Thyroid gland (tissue), 4 donors: ENCODE results near the gene HELZ. TPM values are rescaled to one million over a fixed set of nuclear protein-coding genes. Genes with fewer than 3 reads are reported as not detected.
"Not testable (repeated sequence)": the region's sequence is repeated elsewhere in the genome, so short reads cannot be mapped to it uniquely, and the experiment has no call there.

Source experiments
- DNase-seq, 2 donors: peaks; one replicate each; pipeline ENCODE4 v3.0.0-alpha.2; 2019
- H3K27ac ChIP-seq, 3 donors: fragments of 200-600 bp; sonication (generic); 1 replicate in 2 of 3; 2 replicates in 1 of 3; pipeline ENCODE4 v1.5.1; 2016 to 2019; ENCODE audit warnings: mild to moderate bottlenecking in 1 of 3, moderate library complexity in 1 of 3
- H3K27me3 ChIP-seq: fragments of 200-600 bp; sonication (generic); one replicate; pipeline ENCODE4 v1.5.1; 2019
- H3K36me3 ChIP-seq, 2 donors: fragments of 200-600 bp; sonication (generic); one replicate each; pipeline ENCODE4 v1.5.1; 2016 to 2019
- H3K4me1 ChIP-seq, 2 donors: fragments of 200-600 bp; sonication (generic); one replicate each; pipeline ENCODE4 v1.5.1; 2017 to 2019
- H3K4me3 ChIP-seq, 3 donors: fragments of 200-600 bp; sonication (generic); replicated peaks in 1 of 3; 1 replicate in 2 of 3; 2 replicates in 1 of 3; pipeline ENCODE4 v1.5.1; 2016; ENCODE audit warnings: mild to moderate bottlenecking in 1 of 3
- H3K9me3 ChIP-seq: fragments of 200-600 bp; sonication (generic); one replicate; pipeline ENCODE4 v1.5.1; 2017
- CTCF ChIP-seq, 6 experiments: fragments of 200-600 bp in 3 of 6; fragments of 450-650 bp in 3 of 6; sonication (generic) in 3 of 6; IDR thresholded peaks; one replicate each; pipeline ENCODE4 v1.5.1; 2016 to 2019; ENCODE audit warnings: antibody characterized with exemption in 6 of 6, mild to moderate bottlenecking in 2 of 6, inconsistent platforms in 1 of 6, moderate library complexity in 1 of 6
- POLR2A ChIP-seq, 2 donors: fragments of 450-650 bp; IDR thresholded peaks; one replicate each; pipeline ENCODE4 v1.6.1; 2017; ENCODE audit warnings: antibody characterized with exemption in 2 of 2, mild to moderate bottlenecking in 2 of 2, moderate library complexity in 1 of 2
- whole genome bisulfite sequencing, 2 donors: methylation state at CpG; one replicate each; pipeline ENCODE4 v1.1.5; 2017; 5-methylcytosine and 5-hydroxymethylcytosine counted together
- intact Hi-C: fragments of 100-400 bp; cut with DNase I; formaldehyde crosslinking; loops from one replicate; pipeline ENCODE4 v1.15.1; 2023
- total RNA-seq, 4 donors: library from RNA; depleted of rRNA; stranded (reverse); fragments of >200 nt; gene quantifications; one replicate each; pipeline ENCODE4 v1.2.3, GENCODE V29; 2016

HELZ gene
- total RNA-seq, 4 donors from 2014 or later = 63.4 to 134 (median 88.2) TPM

- Histone ChIP-seq H3K27ac (no peak overlapping the region), H3K36me3 (no peaks in the 10 kb centered on the region), H3K27me3 (no peaks in the 10 kb centered on the region), H3K4me3 (no peak overlapping the region), H3K9me3 (no peaks in the 10 kb centered on the region), H3K4me1 (peaks cover 5 to 7% of the 10 kb centered on the region in 2 donors)
- intact Hi-C loops = no loop called here
- no peak for DNase-seq
- 97 to 98% methylated on average over 1 of the region's 1 CpG for WGBS, 2 donors
- TF ChIP-seq CTCF (IDR thresholded peaks at IDR 0.05) (no peak), POLR2A (IDR thresholded peaks at IDR 0.05) (no peak)
These were observed 147.0 kb downstream of the HELZ start for GRCh38 chr17:67098006-67098405.

- Histone ChIP-seq H3K4me3 (no peak overlapping the region), H3K9me3 (no peaks in the 10 kb centered on the region), H3K4me1 (peaks cover 0 to under 1% of the 10 kb centered on the region in 2 donors), H3K36me3 (no peaks in the 10 kb centered on the region), H3K27me3 (no peaks in the 10 kb centered on the region), H3K27ac (no peak overlapping the region)
- intact Hi-C loops = no loop called here
- DNase-seq = no peak
- WGBS, 2 donors = 100% methylated on average over 1 of the region's 1 CpG
- no peak for TF ChIP-seq POLR2A (IDR thresholded peaks at IDR 0.05)
- TF ChIP-seq CTCF (IDR thresholded peaks at IDR 0.05) = no peak
These were observed 148.4 kb downstream of the HELZ start for GRCh38 chr17:67096609-67097008.

- Histone ChIP-seq H3K27ac (no peak overlapping the region), H3K4me3 (no peak overlapping the region), H3K9me3 (no peaks in the 10 kb centered on the region), H3K36me3 (no peaks in the 10 kb centered on the region), H3K4me1 (no peaks in the 10 kb centered on the region), H3K27me3 (no peaks in the 10 kb centered on the region)
- TF ChIP-seq CTCF (IDR thresholded peaks at IDR 0.05) = no peak
- TF ChIP-seq POLR2A (IDR thresholded peaks at IDR 0.05) = no peak
- intact Hi-C loops = no loop called here
- 93 to 100% methylated on average over 1 of the region's 1 CpG for WGBS, 2 donors
- DNase-seq = no peak
These were observed 149.2 kb downstream of the HELZ start for GRCh38 chr17:67095803-67096202.

- H3K36me3 ChIP-seq, H3K27ac ChIP-seq, H3K27me3 ChIP-seq, H3K9me3 ChIP-seq, DNase-seq, H3K4me1 ChIP-seq, H3K4me3 ChIP-seq, intact Hi-C loops: not testable (repeated sequence)
- WGBS, 2 donors = 0 to 44% methylated on average over 1 of the region's 1 CpG
These were observed 149.7 kb downstream of the HELZ start for GRCh38 chr17:67095291-67095690.

- no peak overlapping the region for H3K27ac ChIP-seq
- intact Hi-C loops = no loop called here
- no peak for DNase-seq
- TF ChIP-seq POLR2A (IDR thresholded peaks at IDR 0.05) = no peak
- no peak for TF ChIP-seq CTCF (IDR thresholded peaks at IDR 0.05)
- WGBS, 2 donors = 79 to 94% methylated on average over 2 of the region's 2 CpGs
- H3K4me3 ChIP-seq = no peak overlapping the region
- H3K9me3 ChIP-seq = no peaks in the 10 kb centered on the region
- H3K27me3 ChIP-seq = no peaks in the 10 kb centered on the region
- H3K36me3 ChIP-seq = no peaks in the 10 kb centered on the region
- H3K4me1 ChIP-seq = no peaks in the 10 kb centered on the region
These were observed 151.6 kb downstream of the HELZ start for GRCh38 chr17:67093348-67093747.

GRCh38 chr17:67092710-67093109 is 152.3 kb downstream of the HELZ start:
- DNase-seq, H3K36me3 ChIP-seq, H3K27me3 ChIP-seq, H3K4me1 ChIP-seq, H3K27ac ChIP-seq, H3K4me3 ChIP-seq, H3K9me3 ChIP-seq, intact Hi-C loops: not testable (repeated sequence)
- WGBS, 2 donors = 90 to 94% methylated on average over 7 of the region's 7 CpGs
